AG09319 (cell line): ENCODE data around the gene RAB3D.

Experiments
- DNase-seq: peaks from one replicate; pipeline ENCODE4 v3.0.0-alpha.2; 2010; ENCODE audit warnings: low read depth; ENCODE audit errors: extremely low read depth
- CTCF ChIP-seq: IDR thresholded peaks from 2 replicates; pipeline ENCODE4 v1.5.1; 2011; ENCODE audit warnings: low read depth, mild to moderate bottlenecking, inconsistent platforms, low read length, moderate library complexity

RAB3D gene

GRCh38 chr19:11295665-11296245 is 43.7 kb downstream of the RAB3D start, which contains the start of gene TSPAN16:
Gene TSPAN16 (plus strand): TSS chr19:11296160. CDS start chr19:11296298, 138 bp downstream.
- peak; percentile 0 for TF ChIP-seq CTCF

GRCh38 chr19:11295180-11295579 is 44.3 kb downstream of the RAB3D start:
- no peak for DNase-seq
- TF ChIP-seq CTCF = no peak

More at GRCh38 chr19:11295665-11296245, 43.7 kb downstream of the RAB3D start, which contains the start of gene TSPAN16:
- DNase-seq = no peak

DNA sequence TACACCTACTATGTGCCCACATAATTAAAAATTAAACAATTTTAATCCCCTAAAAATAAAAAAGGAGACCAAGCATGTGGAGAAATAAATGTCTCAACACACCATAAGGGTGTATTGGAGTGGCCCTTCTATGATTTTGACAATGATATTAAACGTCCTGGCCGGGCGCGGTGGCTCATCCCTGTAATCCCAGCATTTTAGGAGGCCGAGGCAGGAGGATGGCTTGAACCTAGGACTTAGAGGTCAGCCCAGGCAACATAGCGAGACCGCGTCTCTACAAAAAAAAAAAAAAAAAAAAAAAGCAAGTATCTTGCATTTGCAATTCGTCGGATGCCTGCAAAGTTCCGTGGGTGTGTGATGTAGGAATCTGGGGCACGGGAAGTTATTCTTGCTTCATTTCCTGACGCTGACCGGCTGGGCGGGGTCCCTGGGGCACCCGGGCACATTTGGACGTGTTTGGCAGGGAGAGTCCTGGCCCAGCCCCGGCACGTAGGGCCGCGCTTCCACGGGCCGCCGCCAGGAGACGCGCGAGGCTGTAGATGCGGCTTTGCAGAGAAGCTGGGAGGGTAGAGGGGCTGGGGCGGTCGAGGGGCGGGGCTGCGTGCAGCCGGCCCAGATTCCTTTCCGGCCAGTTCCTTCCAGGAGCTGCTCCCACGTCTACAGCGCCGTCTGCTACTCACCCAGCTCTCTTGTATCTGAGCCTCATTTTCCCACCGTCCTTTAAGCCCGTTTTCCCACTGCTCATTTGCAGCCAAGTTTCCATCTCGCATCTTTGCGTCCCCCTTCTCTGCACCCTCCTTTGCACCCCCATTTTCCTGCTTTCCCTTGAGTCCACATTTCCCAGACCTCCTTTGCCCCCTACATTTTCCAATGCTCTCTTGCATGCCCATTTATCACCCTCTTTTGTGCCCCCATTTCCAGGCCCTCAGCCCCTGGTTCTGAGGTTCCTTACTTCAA is 45.7 kb downstream of the RAB3D start:
- DNase-seq = peak; percentile 89
- no peak; the same call in none of the 2 replicates for TF ChIP-seq CTCF

- TF ChIP-seq CTCF = no peak
Measured at GRCh38 chr19:11291991-11292390, 47.5 kb downstream of the RAB3D start.

GRCh38 chr19:11291415-11291814 is 48.0 kb downstream of the RAB3D start:
- DNase-seq = no peak
- TF ChIP-seq CTCF = no peak

More at GRCh38 chr19:11291991-11292390, 47.5 kb downstream of the RAB3D start:
- no peak for DNase-seq

DNA sequence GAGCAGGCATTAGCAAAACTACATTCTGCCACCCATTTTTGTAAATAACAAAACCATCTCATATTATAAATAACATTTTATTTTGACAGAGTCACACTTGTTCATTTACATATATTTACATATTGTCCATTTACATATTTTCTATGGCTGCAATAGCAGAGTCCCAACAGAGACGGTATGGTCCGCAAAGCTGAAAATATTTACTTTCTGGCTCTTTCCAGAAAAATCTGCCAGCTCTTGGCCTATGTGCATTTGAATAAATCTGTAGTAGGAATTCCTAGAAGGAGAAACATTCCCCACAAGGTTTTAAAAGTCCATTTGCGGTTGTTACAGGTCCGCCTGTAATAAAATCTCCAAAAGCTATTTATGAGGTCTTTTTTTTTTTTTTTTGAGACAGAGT is 49.2 kb downstream of the RAB3D start:
- TF ChIP-seq CTCF = no peak

GRCh38 chr19:11288349-11288748 is 51.1 kb downstream of the RAB3D start:
- TF ChIP-seq CTCF = peak; percentile 58
- DNase-seq = no peak

More for the DNA sequence above, 49.2 kb downstream of the RAB3D start:
- DNase-seq = no peak
